ENCODE data around the gene MIB2. TPM values are rescaled to one million over a fixed set of nuclear protein-coding genes. Genes with fewer than 3 reads are reported as not detected.
"Not testable (repeated sequence)": the region's sequence is repeated elsewhere in the genome, so short reads cannot be mapped to it uniquely, and the experiment has no call there.

The MIB2 gene
- polyA plus RNA-seq, 3 donors from 2014 or later = 44.0 to 89.0 (median 86.7) TPM

DNA sequence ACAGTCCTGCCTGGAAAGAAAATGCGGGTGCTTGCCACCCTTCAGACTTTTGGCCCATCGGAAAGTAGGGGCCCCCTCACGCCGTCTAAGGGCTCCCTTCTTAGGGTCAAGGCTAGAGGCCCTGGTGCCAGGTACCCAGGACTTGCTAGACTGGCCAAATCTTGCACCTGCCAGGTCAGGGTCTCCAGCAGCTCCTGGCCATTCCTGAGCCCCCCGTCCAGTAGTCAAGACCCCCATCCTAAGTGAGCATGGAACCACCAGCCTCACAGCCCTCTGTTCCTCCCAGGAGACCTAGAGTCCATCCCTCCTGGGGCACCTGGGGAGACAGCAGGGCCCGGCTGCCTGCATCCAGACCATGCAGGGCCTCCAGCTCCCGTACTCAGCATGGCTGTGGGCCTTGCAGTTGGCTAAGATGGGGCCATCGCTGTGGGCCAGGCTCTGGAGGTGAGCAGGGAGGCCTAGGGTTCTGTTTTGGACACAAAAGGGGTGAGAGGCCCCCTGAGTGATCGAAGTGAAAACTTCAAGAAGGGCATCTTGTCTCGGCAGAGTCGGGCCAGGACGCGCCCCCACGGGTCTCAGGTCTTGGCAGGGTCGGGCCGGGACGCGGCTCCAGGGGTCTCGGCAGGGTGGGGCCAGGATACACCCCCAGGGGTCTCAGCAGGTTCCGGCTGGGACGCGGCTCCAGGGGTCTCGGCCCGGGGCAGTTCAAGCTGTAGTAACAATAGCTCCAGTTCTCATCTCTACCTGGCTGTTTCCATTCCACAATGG, 21.3 kb upstream of the MIB2 start:
- Mint-ChIP-seq H3K9me3 (no peaks in the 10 kb centered on the region), H3K4me3 (no peak overlapping the region), H3K4me1 (peaks cover 0 to 5% of the 10 kb centered on the region in 2 donors), H3K36me3 (no peaks in the 10 kb centered on the region), H3K27me3 (ENCODE audit: low read depth in 3 of 3) (peaks cover 2 to 5% (median 2%) of the 10 kb centered on the region in 3 donors), H3K27ac (no peak overlapping the region)
- DNase-seq = no peak

GRCh38 chr1:1594602-1595260, 20.6 kb upstream of the MIB2 start:
- Mint-ChIP-seq H3K9me3 (no peaks in the 10 kb centered on the region), H3K4me3 (no peak overlapping the region), H3K27me3 (ENCODE audit: low read depth in 3 of 3) (peaks cover 1 to 5% (median 2%) of the 10 kb centered on the region in 3 donors), H3K27ac (no peak overlapping the region), H3K4me1 (peaks cover 0 to 5% of the 10 kb centered on the region in 2 donors), H3K36me3 (no peaks in the 10 kb centered on the region)
- no peak for DNase-seq

- H3K27ac Mint-ChIP-seq; H3K36me3 Mint-ChIP-seq; H3K4me1 Mint-ChIP-seq; H3K27me3 Mint-ChIP-seq (ENCODE audit: low read depth in 3 of 3); H3K4me3 Mint-ChIP-seq; DNase-seq; H3K9me3 Mint-ChIP-seq: not testable (repeated sequence)
These were observed 20.0 kb upstream of the MIB2 start for GRCh38 chr1:1595341-1595740.

DNA sequence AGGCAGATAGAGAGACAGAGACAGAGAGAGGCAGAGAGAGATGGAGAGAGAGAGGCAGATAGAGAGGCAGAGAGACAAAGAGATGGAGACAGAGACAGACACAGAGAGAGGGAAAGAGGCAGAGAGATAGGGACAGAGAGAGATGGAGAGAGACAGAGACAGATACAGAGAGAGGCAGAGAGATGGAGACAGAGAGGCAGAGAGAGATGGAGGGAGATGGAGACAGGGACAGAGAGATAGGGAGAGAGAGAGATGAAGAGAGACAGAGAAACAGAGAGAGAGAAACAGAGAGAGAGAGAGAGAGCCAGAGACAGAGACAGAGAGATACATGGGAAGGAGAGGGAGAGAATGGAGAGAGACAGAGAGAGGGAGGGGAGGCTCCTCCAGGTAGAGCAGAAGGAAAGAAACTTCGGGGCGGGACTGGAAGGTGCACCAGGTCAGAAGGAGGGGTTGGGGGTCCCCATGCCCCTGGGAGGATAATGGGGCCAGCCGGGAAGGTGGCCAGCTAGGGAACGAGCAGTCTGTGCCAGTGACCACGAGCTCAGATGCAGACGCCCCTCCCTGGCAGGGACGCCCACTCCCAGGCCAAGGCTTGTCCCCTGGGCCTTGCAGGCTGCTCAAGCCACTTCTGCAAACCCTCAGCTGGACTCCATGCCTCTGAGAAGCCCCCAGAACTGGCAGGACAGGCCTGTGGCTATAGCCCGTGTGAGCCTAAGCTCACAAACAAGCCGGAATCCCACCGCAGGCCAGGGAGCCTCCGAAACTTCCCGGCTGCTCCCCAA, 18.6 kb upstream of the MIB2 start:
- no peaks in the 10 kb centered on the region for H3K36me3 Mint-ChIP-seq
- peaks cover 0 to 3% (median 2%) of the 10 kb centered on the region in 3 donors for H3K27me3 Mint-ChIP-seq (ENCODE audit: low read depth in 3 of 3)
- no peak overlapping the region for H3K27ac Mint-ChIP-seq
- peaks cover 0 to 5% of the 10 kb centered on the region in 2 donors for H3K4me1 Mint-ChIP-seq
- DNase-seq = no peak
- no peaks in the 10 kb centered on the region for H3K9me3 Mint-ChIP-seq
- no peak overlapping the region for H3K4me3 Mint-ChIP-seq

DNA sequence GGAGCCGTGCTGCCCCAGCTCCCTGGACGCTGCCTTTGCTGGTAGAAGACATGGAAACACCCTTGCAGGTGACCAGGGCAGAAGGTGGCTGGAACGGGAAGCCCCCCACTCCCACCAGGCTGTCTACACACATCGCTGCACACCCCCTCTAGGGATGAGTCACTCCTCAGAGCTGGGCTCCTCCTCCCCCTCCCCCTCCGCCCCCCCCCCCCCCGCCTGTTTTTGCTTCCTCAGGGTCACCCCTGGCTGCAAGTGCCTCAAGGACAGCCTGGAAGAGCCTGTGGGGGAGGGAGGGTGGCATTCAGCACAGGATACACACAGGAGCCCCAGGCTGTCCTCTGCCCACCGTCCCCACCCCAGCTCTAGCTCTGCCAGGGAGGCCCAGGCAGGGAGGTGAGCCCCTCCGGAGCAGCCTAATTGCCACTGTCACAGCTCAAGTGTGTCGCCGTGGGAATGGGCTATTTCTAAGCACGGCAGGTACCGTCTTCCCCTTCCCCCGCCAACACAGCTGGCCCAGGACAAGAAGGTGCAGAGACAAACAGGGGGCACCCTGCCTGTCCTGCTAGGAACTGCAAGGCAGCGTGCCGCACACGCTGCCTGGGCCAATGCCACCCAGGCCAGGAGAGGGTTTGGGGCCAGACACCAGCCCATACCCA, 17.9 kb upstream of the MIB2 start:
- Mint-ChIP-seq H3K27ac (no peak overlapping the region), H3K9me3 (no peaks in the 10 kb centered on the region), H3K27me3 (ENCODE audit: low read depth in 3 of 3) (peaks cover 0 to 3% (median 2%) of the 10 kb centered on the region in 3 donors), H3K4me3 (no peak overlapping the region), H3K4me1 (peaks cover 0 to 5% of the 10 kb centered on the region in 2 donors), H3K36me3 (no peaks in the 10 kb centered on the region)
- no peak for DNase-seq

GRCh38 chr1:1598051-1598719, 17.1 kb upstream of the MIB2 start:
- DNase-seq = no peak
- H3K36me3 Mint-ChIP-seq = no peaks in the 10 kb centered on the region
- peaks cover 0 to 3% (median 2%) of the 10 kb centered on the region in 3 donors for H3K27me3 Mint-ChIP-seq (ENCODE audit: low read depth in 3 of 3)
- peaks cover 0 to 5% of the 10 kb centered on the region in 2 donors for H3K4me1 Mint-ChIP-seq
- H3K9me3 Mint-ChIP-seq = no peaks in the 10 kb centered on the region
- no peak overlapping the region for H3K27ac Mint-ChIP-seq
- peak overlapping the region in 3 of 5 donors; percentile 38 to 72 (median 71) for H3K4me3 Mint-ChIP-seq

DNA sequence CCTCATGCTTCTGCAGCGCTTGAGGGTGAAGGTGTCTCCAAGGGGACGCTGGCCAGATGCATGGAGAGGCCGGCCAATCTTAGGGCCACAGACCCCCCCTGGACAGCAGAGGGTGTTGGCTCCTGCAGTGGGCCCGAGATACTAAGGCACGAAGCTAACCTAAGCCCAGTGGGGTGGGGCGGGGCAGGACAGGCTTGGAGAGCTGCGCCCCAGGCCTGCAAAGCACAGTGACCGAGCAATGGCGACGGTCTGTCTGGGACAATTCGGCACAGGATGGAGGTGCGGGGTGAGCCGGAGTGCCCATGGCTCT, 16.6 kb upstream of the MIB2 start:
- H3K4me3 Mint-ChIP-seq = peak overlapping the region; percentile 62 to 72 (median 69)
- peaks cover 0 to 3% (median 0%) of the 10 kb centered on the region in 3 donors for H3K27me3 Mint-ChIP-seq (ENCODE audit: low read depth in 3 of 3)
- H3K4me1 Mint-ChIP-seq = peaks cover 0 to 5% of the 10 kb centered on the region in 2 donors
- no peaks in the 10 kb centered on the region for H3K36me3 Mint-ChIP-seq
- no peaks in the 10 kb centered on the region for H3K9me3 Mint-ChIP-seq
- DNase-seq = no peak
- H3K27ac Mint-ChIP-seq = no peak overlapping the region

DNA sequence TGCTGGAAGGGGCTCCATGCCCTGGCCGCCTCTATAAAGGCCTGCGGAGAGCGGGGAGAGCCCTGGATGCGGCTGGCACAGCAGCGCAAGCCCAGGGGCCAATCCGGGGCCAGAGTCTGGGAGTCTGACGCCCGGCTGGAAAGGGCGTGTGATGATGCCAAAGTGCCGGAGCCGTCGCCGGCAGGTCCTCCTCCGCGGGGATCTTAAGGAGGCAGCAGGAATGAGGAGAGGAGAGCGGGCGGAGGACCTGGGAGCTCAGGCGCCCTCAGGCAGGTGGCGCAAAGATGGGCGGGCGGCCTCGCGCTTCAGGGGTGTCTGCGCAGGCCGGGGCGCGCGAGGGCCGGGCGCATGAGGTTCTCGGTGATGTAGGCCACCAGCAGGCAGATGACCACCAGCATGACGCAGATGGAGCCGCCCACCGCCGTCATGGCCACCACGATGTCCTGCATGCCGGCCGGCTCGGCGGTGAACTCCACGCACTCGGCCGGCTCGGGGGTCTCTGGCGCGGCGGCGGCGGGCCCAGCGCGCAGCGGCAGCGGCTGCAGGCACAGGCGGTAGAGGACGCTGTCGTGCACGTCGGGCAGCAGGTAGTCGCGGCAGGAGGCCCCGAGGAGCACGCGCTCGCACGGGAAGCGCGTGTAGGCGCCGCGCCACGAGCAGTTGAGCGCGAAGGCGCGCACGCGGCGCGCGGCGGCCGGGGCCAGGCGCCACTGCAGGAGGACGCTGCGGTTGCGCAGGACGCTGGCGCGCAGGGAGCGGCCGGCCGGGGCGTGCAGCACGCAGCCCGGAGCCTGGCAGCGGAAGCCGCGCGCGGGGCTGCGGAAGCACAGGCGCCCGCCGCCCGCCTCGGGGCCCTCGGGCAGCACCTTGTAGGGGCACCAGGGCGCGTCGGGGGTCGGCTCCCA, 16.0 kb upstream of the MIB2 start:
- H3K4me3 Mint-ChIP-seq = peak overlapping the region; percentile 62 to 72 (median 69)
- peaks cover 0 to 5% of the 10 kb centered on the region in 2 donors for H3K4me1 Mint-ChIP-seq
- peaks cover 0 to 3% (median 0%) of the 10 kb centered on the region in 3 donors for H3K27me3 Mint-ChIP-seq (ENCODE audit: low read depth in 3 of 3)
- no peaks in the 10 kb centered on the region for H3K36me3 Mint-ChIP-seq
- no peaks in the 10 kb centered on the region for H3K9me3 Mint-ChIP-seq
- DNase-seq = peak; percentile 51 to 63 (median 58)
- no peak overlapping the region for H3K27ac Mint-ChIP-seq

- no peaks in the 10 kb centered on the region for H3K36me3 Mint-ChIP-seq
- DNase-seq = no peak
- H3K27me3 Mint-ChIP-seq (ENCODE audit: low read depth in 3 of 3) = peaks cover 0 to 3% (median 2%) of the 10 kb centered on the region in 3 donors
- H3K9me3 Mint-ChIP-seq = no peaks in the 10 kb centered on the region
- H3K27ac Mint-ChIP-seq = no peak within 1 kb of the TSS
- H3K4me1 Mint-ChIP-seq = peaks cover 0 to 5% of the 10 kb centered on the region in 2 donors
- H3K4me3 Mint-ChIP-seq = peak within 1 kb of the TSS; percentile 62 to 72 (median 69)
These were observed 15.1 kb upstream of the MIB2 start, which contains the start of gene FNDC10 for GRCh38 chr1:1599935-1600860. TSS of gene FNDC10 (minus strand) at chr1:1600135. CDS start at chr1:1600015, 120 bp downstream.

GRCh38 chr1:1600861-1601563, 14.3 kb upstream of the MIB2 start:
- peaks cover 0 to 5% of the 10 kb centered on the region in 2 donors for H3K4me1 Mint-ChIP-seq
- no peak for DNase-seq
- H3K27ac Mint-ChIP-seq = no peak overlapping the region
- H3K36me3 Mint-ChIP-seq = no peaks in the 10 kb centered on the region
- H3K9me3 Mint-ChIP-seq = no peaks in the 10 kb centered on the region
- H3K27me3 Mint-ChIP-seq (ENCODE audit: low read depth in 3 of 3) = peaks cover 0 to 3% (median 2%) of the 10 kb centered on the region in 3 donors
- peak overlapping the region in 4 of 5 donors; percentile 38 to 70 (median 50) for H3K4me3 Mint-ChIP-seq

Data from immature natural killer cell (primary cell).